ENCODE results near the gene RECK.
"Not testable (repeated sequence)": the region's sequence is repeated elsewhere in the genome, so short reads cannot be mapped to it uniquely, and the experiment has no call there.

Gene RECK

GRCh38 chr9:36116593-36116992 is 79.9 kb downstream of the RECK start:
- no peak for DNase-seq (ENCODE audit: low read depth, low spot score)

- no peak for DNase-seq (ENCODE audit: low read depth, low spot score)
These were observed 81.5 kb downstream of the RECK start for GRCh38 chr9:36118201-36118600.

- no peak for DNase-seq (ENCODE audit: low read depth, low spot score)
These were observed 82.0 kb downstream of the RECK start for GRCh38 chr9:36118706-36119105.

DNA sequence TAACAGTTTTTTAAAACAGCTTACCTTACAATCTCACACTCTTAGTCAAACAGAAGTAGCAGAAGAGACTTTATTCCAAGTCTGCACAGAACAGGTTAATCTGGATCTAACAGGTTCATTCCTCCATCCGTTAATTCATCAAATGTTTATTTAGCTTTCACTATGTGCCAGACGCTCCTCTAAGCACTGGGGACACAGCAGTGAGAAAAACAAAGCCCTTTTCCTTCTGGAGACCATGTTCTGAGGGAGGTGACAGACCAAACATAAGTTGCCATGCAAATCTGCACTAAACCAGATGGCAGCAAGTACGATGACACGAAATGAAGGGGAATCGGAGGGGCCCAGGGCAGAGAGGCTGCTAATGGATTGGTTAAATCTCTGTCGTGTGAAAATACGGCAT is 82.8 kb downstream of the RECK start:
- no peak for DNase-seq (ENCODE audit: low read depth, low spot score)

DNA sequence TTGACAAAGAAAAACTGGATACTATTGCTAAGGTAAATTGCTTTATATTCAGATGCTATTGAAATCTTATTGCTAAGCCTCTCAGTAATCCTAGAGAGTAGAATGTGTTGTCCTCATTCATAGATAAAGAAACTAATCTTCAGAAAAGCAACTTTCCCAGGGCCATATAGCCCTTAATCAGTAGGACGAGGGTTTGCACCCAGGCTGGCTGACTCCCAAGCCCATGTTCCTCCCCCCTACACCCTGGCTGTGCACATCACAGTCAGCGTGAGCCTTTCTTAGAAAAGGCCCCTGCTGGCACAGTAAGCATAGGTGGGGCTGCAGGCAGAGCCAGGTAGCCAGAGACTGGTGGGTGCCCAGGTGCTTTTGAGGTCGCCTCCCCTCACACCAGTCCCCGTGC is 84.0 kb downstream of the RECK start:
- DNase-seq (ENCODE audit: low read depth, low spot score), result no peak

DNA sequence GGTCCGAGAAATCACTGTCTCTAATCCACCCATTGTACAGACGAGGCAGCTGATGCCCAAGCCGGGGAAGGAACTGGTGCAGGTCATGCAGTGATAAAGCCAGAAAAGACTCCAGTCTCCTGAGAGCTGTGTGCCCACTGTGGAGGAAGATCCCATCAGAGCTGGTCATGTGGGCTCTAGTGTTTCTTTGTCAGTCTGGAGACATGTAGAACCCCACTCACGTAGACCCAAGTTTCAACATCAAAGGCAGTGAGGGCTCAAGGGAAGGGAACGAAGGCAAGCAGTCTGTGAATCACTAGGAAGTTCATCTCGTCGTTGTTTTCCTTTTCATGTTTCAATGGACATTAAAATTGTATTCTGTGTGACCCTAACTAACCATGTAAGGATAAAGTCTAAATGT is 85.3 kb downstream of the RECK start:
- no peak for DNase-seq (ENCODE audit: low read depth, low spot score)

- DNase-seq (ENCODE audit: low read depth, low spot score), result no peak
These were observed 86.8 kb downstream of the RECK start for GRCh38 chr9:36123515-36123914.

- DNase-seq (ENCODE audit: low read depth, low spot score), result no peak
These were observed 88.5 kb downstream of the RECK start for GRCh38 chr9:36125062-36125855.

DNA sequence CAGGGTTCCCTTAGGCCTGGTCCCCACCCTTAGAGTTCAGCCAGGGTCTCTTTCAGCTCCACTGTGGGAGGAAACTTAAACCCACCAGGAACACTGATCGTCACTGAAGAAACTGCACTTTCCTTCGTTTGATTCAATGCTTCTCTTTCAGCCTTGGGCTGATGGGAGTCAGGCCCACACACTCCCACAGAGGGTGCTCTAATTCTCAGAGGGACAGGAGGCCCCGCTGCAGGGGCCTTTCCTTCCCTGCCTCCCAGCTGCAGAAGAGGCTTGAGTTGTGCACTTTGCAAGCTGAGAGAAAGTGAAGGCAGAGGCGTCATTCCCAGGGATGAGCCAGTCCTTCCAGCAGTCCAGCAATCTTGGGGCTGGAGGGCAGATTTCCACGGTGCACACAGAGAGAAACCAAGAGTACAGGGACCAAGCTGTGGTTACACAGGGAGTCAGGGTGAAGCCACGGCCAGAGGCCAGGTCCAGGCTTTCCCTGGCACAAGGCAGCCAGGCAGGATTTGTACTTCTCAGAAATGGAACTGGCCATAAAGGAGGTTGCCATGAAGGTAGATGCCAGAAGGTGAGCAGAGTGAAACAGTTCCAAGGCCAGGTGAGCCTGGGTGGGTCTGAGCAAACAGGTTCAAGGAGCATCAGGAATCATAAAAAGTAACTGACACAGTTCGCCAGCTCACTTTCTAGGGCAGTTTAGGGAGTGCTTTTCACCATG is 89.5 kb downstream of the RECK start:
- no peak for DNase-seq (ENCODE audit: low read depth, low spot score)

DNA sequence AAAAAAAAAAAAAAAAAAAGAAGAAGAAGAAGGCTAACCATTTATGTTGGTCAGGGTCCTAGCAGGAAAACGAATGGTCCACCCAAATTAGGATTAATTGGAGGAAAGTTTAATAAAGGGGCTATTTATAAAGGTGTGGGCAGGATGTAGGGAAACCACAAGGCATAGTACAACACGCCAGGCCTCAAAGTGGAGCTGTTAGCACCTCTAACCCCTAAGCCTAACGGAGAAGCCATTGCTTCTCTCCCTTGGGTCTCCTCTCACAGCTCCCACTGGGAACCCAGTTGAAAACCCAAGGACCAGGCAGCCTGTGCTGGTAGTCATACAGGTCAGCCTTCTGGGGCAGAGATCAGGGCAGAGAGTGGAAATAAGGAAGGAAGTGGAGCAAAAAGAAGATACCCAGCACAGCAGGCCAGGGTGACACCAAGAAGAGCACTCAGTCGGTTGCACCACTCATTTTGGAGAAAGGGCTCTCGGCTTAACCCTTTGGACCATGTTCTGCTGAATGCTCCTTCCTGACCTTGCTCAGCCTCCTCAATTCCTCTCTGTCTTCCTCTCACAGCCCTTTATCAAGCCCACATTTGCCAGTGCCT is 91.0 kb downstream of the RECK start:
- no peak for DNase-seq (ENCODE audit: low read depth, low spot score)

DNA sequence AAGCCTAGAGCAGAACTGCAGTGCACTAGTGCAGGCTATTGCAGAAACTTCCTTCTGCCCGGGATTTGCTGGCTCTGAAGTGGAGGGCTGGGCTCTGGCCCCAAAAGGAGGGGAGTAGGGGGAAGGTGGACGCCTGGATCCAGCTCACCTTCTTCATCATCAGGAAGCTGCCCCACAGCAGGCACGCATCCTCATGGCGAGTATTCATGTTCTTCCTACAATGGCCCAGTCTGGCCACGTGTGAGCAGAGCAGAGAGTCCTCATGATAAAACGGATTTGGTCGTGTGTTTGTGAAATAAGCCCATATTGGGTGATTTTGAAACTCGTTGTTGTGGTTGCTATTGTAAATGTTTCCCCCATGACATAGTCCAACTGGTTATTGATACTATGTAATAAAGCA is 91.6 kb downstream of the RECK start:
- DNase-seq (ENCODE audit: low read depth, low spot score), result no peak

GRCh38 chr9:36129139-36129538 is 92.4 kb downstream of the RECK start:
- DNase-seq (ENCODE audit: low read depth, low spot score), result no peak

GRCh38 chr9:36131666-36132065 is 95.0 kb downstream of the RECK start:
- DNase-seq (ENCODE audit: low read depth, low spot score), result not testable (repeated sequence)

GRCh38 chr9:36132086-36132485 is 95.4 kb downstream of the RECK start:
- no peak for DNase-seq (ENCODE audit: low read depth, low spot score)

- peak; percentile 77 for DNase-seq (ENCODE audit: low read depth, low spot score)
These were observed 98.2 kb downstream of the RECK start for GRCh38 chr9:36134761-36135505.

- DNase-seq (ENCODE audit: low read depth, low spot score), result peak; percentile 61
These were observed 99.1 kb downstream of the RECK start for GRCh38 chr9:36135741-36136271.

GRCh38 chr9:36136272-36136893 is 99.7 kb downstream of the RECK start, which contains the start of gene GLIPR2:
TSS of gene GLIPR2 (plus strand) at chr9:36136733. CDS start at chr9:36136779, 46 bp downstream.
- peak; percentile 71 for DNase-seq (ENCODE audit: low read depth, low spot score)

- DNase-seq (ENCODE audit: low read depth, low spot score), result peak; percentile 54
These were observed 100.2 kb downstream of the RECK start for GRCh38 chr9:36136894-36137391.

- peak; percentile 82 for DNase-seq (ENCODE audit: low read depth, low spot score)
These were observed 100.8 kb downstream of the RECK start for GRCh38 chr9:36137392-36138004.

- DNase-seq (ENCODE audit: low read depth, low spot score), result no peak
These were observed 101.8 kb downstream of the RECK start for GRCh38 chr9:36138496-36138895.

DNA sequence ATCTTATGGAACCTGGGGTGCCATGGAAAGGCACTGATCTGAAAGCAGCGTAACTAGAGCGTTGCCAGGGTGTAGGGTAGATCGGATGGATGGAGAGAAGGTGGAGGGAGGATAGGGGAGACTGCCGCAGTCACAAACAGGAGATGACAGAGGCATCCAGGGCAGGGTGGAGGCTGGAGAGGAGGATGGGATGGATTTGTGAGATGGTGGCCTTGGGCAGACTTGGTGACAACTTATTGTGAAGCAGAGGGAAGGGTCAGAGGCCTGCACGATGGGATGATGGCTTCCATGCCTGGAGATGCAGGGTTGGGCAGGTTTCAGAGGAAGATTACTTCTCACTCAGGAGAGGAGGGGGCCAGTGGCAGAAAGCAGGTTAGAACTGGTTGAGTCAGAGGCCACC is 102.2 kb downstream of the RECK start:
- DNase-seq (ENCODE audit: low read depth, low spot score), result no peak

Data from ELF-1 (cell line).